ENCODE measurements around the gene MRPL36.

MRPL36 gene

DNA sequence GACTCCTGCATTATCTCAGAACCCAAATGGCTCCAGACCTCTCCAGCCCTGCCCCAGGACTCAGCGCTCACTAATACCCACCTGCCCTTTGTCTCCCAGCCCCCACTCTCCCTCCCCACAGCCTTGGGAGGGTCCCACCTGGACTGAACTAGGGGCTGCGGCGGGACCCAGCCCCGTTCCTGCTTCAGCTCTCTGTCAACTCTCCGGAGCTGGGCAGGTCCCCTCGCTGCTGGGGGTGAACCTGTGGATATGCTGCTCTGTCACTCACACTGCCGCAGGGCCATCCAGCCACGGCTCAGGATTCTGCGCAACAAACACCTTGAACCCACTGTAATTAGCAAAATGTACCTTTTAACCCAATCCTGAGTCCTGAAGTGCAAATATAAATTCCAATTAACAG lies 38.4 kb upstream of the MRPL36 start:
- Histone ChIP-seq H3K9me3 (ENCODE audit: insufficient read depth, low read depth, low read length) (no peaks in the 10 kb centered on the region), H3K27me3 (ENCODE audit: insufficient read depth, low read length) (peaks cover 5% of the 10 kb centered on the region; the same call in 1 of the 2 replicates), H3K36me3 (ENCODE audit: insufficient read depth, low read length) (no peaks in the 10 kb centered on the region), H3K27ac (ENCODE audit: low read depth, low read length) (no peak overlapping the region), H3K4me3 (ENCODE audit: low read length) (no peak overlapping the region), H3K9ac (ENCODE audit: low read depth, low read length) (no peak overlapping the region), H3K4me1 (ENCODE audit: insufficient read depth, low read length) (peaks cover 8% of the 10 kb centered on the region)
- 86% methylated on average over 9 of the region's 9 CpGs for WGBS

- H3K27me3 ChIP-seq (ENCODE audit: insufficient read depth, low read length): peaks cover 5% of the 10 kb centered on the region; the same call in 1 of the 2 replicates
- 87% methylated on average over 32 of the region's 32 CpGs for WGBS
- H3K27ac ChIP-seq (ENCODE audit: low read depth, low read length): no peak overlapping the region
- H3K4me3 ChIP-seq (ENCODE audit: low read length): no peak overlapping the region
- no peaks in the 10 kb centered on the region for H3K36me3 ChIP-seq (ENCODE audit: insufficient read depth, low read length)
- H3K9ac ChIP-seq (ENCODE audit: low read depth, low read length): no peak overlapping the region
- H3K4me1 ChIP-seq (ENCODE audit: insufficient read depth, low read length): peaks cover 8% of the 10 kb centered on the region
- H3K9me3 ChIP-seq (ENCODE audit: insufficient read depth, low read depth, low read length): no peaks in the 10 kb centered on the region
Measured at GRCh38 chr5:1836891-1837880, 37.5 kb upstream of the MRPL36 start.

DNA sequence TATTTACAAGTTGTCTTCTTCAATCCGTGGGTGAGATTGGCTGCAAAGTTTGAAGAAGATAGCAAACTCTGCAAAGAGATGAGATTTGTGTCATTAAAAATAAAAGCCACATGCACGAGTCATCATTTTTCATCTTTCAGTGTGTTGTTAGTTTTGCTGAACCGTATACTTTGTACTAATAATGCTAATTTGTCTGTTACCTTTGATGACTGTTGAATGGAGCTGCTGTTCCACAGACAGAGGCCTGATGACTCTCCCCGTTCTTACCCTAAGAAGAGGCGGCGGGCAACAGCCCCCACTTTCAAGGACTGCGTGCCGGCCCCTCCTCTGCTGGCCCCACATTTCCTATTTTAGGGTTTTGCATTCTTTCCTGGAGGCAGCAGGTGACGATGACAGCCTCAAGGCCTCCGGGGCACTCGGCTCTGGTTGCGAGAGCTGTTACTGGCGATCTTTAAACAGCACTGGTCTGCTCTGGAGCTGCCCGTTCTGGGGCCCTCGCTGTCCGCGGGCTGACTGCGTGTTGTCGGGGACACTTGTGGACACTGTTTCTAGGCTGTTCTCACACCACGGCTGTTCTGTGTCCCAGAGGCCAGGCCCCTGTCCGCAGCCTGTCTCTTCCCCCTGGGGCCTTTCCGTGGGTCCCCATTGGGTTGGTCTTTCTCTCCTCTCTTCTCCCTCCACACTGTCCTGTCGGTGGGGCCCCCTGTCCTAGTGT lies 36.7 kb upstream of the MRPL36 start:
- H3K27me3 ChIP-seq (ENCODE audit: insufficient read depth, low read length): peaks cover 5% of the 10 kb centered on the region; the same call in 1 of the 2 replicates
- WGBS: 85% methylated on average over 23 of the region's 23 CpGs
- peaks cover 13% of the 10 kb centered on the region for H3K4me1 ChIP-seq (ENCODE audit: insufficient read depth, low read length)

DNA sequence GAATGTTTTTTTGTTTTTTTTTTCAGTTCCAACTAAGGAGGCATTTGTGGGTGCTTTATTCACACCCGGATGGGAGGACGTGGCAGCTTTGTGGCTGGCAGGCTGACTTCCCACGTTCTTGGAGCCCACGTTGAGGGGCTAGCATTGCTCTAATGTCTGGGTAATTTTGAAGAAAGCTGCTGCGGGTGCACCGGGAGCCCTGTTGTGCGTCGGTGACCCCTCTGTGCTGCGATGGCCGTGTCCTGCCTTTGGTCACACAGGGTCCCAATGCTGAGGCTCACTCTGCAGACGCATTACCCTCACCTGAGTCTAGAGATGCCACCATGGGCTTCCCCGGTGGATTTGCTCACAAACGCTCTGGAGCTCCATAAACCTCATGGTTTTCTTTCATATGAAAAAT lies 35.8 kb upstream of the MRPL36 start:
- 88% methylated on average over 13 of the region's 13 CpGs for WGBS
- H3K27me3 ChIP-seq (ENCODE audit: insufficient read depth, low read length): 0 out of 2 replicates have a peak, but pooled peaks cover 5% of the 10 kb centered on the region
- no peak overlapping the region for H3K4me3 ChIP-seq (ENCODE audit: low read length)
- peaks cover 16% of the 10 kb centered on the region; the same call in 1 of the 2 replicates for H3K4me1 ChIP-seq (ENCODE audit: insufficient read depth, low read length)
- H3K27ac ChIP-seq (ENCODE audit: low read depth, low read length): no peak overlapping the region
- no peaks in the 10 kb centered on the region for H3K9me3 ChIP-seq (ENCODE audit: insufficient read depth, low read depth, low read length)
- no peak overlapping the region for H3K9ac ChIP-seq (ENCODE audit: low read depth, low read length)
- H3K36me3 ChIP-seq (ENCODE audit: insufficient read depth, low read length): no peaks in the 10 kb centered on the region

More for the DNA sequence above, 36.7 kb upstream of the MRPL36 start:
- Histone ChIP-seq H3K9ac (ENCODE audit: low read depth, low read length) (no peak overlapping the region), H3K27ac (ENCODE audit: low read depth, low read length) (no peak overlapping the region), H3K36me3 (ENCODE audit: insufficient read depth, low read length) (no peaks in the 10 kb centered on the region), H3K9me3 (ENCODE audit: insufficient read depth, low read depth, low read length) (no peaks in the 10 kb centered on the region), H3K4me3 (ENCODE audit: low read length) (no peak overlapping the region)

GRCh38 chr5:1834721-1835429 lies 35.2 kb upstream of the MRPL36 start:
- Histone ChIP-seq H3K9ac (ENCODE audit: low read depth, low read length) (no peak overlapping the region), H3K4me3 (ENCODE audit: low read length) (no peak overlapping the region), H3K9me3 (ENCODE audit: insufficient read depth, low read depth, low read length) (no peaks in the 10 kb centered on the region), H3K27me3 (ENCODE audit: insufficient read depth, low read length) (0 out of 2 replicates have a peak, but pooled peaks cover 5% of the 10 kb centered on the region), H3K4me1 (ENCODE audit: insufficient read depth, low read length) (peaks cover 16% of the 10 kb centered on the region; the same call in 1 of the 2 replicates), H3K36me3 (ENCODE audit: insufficient read depth, low read length) (no peaks in the 10 kb centered on the region), H3K27ac (ENCODE audit: low read depth, low read length) (no peak overlapping the region)
- WGBS: 70% methylated on average over 20 of the region's 21 CpGs

DNA sequence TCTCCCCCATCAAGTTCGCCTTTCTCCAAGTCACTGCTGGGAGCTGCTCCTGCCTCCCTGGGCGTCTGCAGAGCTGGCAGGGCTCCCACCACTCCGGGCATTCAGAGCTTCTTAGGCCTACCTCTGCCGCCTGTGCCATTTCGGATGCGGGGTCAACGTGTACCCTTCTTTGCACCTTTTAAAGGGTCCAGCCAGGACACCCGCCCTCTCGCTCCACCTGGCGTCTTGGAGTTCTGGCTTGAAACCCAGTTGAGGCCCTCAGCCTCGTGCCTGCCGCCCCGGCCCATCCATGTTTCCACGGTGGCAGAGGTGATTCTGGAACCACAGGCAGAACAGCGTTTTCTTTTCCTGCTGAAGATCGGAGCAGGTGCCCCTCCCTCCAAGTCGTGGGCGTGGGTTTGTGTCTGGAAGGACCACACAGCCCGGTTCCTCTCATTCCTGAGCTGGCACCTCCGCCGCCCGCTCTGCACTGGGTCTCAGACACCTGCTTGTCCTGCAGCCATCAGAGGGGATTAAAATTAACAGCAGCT lies 34.5 kb upstream of the MRPL36 start:
- Histone ChIP-seq H3K36me3 (ENCODE audit: insufficient read depth, low read length) (no peaks in the 10 kb centered on the region), H3K4me1 (ENCODE audit: insufficient read depth, low read length) (peaks cover 16% of the 10 kb centered on the region; the same call in 1 of the 2 replicates), H3K4me3 (ENCODE audit: low read length) (no peak overlapping the region), H3K9ac (ENCODE audit: low read depth, low read length) (no peak overlapping the region), H3K27ac (ENCODE audit: low read depth, low read length) (no peak overlapping the region), H3K9me3 (ENCODE audit: insufficient read depth, low read depth, low read length) (no peaks in the 10 kb centered on the region), H3K27me3 (ENCODE audit: insufficient read depth, low read length) (0 out of 2 replicates have a peak, but pooled peaks cover 2% of the 10 kb centered on the region)
- 76% methylated on average over 22 of the region's 22 CpGs for WGBS

- Histone ChIP-seq H3K4me1 (ENCODE audit: insufficient read depth, low read length) (peaks cover 16% of the 10 kb centered on the region; the same call in 1 of the 2 replicates), H3K4me3 (ENCODE audit: low read length) (no peak overlapping the region), H3K9me3 (ENCODE audit: insufficient read depth, low read depth, low read length) (no peaks in the 10 kb centered on the region), H3K27me3 (ENCODE audit: insufficient read depth, low read length) (no peaks in the 10 kb centered on the region), H3K9ac (ENCODE audit: low read depth, low read length) (no peak overlapping the region), H3K27ac (ENCODE audit: low read depth, low read length) (no peak overlapping the region), H3K36me3 (ENCODE audit: insufficient read depth, low read length) (no peaks in the 10 kb centered on the region)
- WGBS: 93% methylated on average over 16 of the region's 16 CpGs
Measured at GRCh38 chr5:1833264-1834021, 33.8 kb upstream of the MRPL36 start.

GRCh38 chr5:1832511-1833250 lies 33.0 kb upstream of the MRPL36 start:
- WGBS: 91% methylated on average over 28 of the region's 28 CpGs
- Histone ChIP-seq H3K27me3 (ENCODE audit: insufficient read depth, low read length) (no peaks in the 10 kb centered on the region), H3K4me3 (ENCODE audit: low read length) (no peak overlapping the region), H3K36me3 (ENCODE audit: insufficient read depth, low read length) (no peaks in the 10 kb centered on the region), H3K9me3 (ENCODE audit: insufficient read depth, low read depth, low read length) (no peaks in the 10 kb centered on the region), H3K27ac (ENCODE audit: low read depth, low read length) (no peak overlapping the region), H3K9ac (ENCODE audit: low read depth, low read length) (no peak overlapping the region), H3K4me1 (ENCODE audit: insufficient read depth, low read length) (peaks cover 20% of the 10 kb centered on the region; the same call in 1 of the 2 replicates)

GRCh38 chr5:1831677-1832313 lies 32.2 kb upstream of the MRPL36 start:
- Histone ChIP-seq H3K27me3 (ENCODE audit: insufficient read depth, low read length) (no peaks in the 10 kb centered on the region), H3K4me1 (ENCODE audit: insufficient read depth, low read length) (peaks cover 20% of the 10 kb centered on the region; the same call in 1 of the 2 replicates), H3K36me3 (ENCODE audit: insufficient read depth, low read length) (no peaks in the 10 kb centered on the region), H3K27ac (ENCODE audit: low read depth, low read length) (no peak overlapping the region), H3K4me3 (ENCODE audit: low read length) (no peak overlapping the region), H3K9ac (ENCODE audit: low read depth, low read length) (no peak overlapping the region), H3K9me3 (ENCODE audit: insufficient read depth, low read depth, low read length) (no peaks in the 10 kb centered on the region)
- 58% methylated on average over 14 of the region's 14 CpGs for WGBS

Data from HUES64 (cell line).